Breast epithelium (tissue), 4 donors: ENCODE results near the gene ZFR2. TPM values are rescaled to one million over a fixed set of nuclear protein-coding genes. Genes with fewer than 3 reads are reported as not detected.

Experiments used
- DNase-seq, 2 donors: peaks; one replicate each; pipeline ENCODE4 v3.0.0-alpha.2; 2019; ENCODE audit warnings: low spot score in 2 of 2
- H3K27ac ChIP-seq, 2 donors: fragments of 200-600 bp; sonication (generic) in 1 of 2; one replicate each; pipeline ENCODE4 v1.5.1; 2016 to 2019; ENCODE audit warnings: mild to moderate bottlenecking in 1 of 2
- H3K27me3 ChIP-seq, 2 donors: fragments of 200-600 bp; sonication (generic) in 1 of 2; one replicate each; pipeline versions ENCODE4 v1.5.1 to v1.6.0; 2017 to 2019; ENCODE audit warnings: control low read depth in 1 of 2, mild to moderate bottlenecking in 1 of 2
- H3K36me3 ChIP-seq: fragments of 200-600 bp; one replicate; pipeline ENCODE4 v1.5.1; 2019
- H3K4me1 ChIP-seq, 2 donors: fragments of 200-600 bp; sonication (generic); one replicate each; pipeline ENCODE4 v1.5.1; 2016 to 2019; ENCODE audit warnings: control low read depth in 1 of 2
- H3K4me3 ChIP-seq, 3 donors: fragments of 200-600 bp; sonication (generic); 1 replicate in 2 of 3; 2 replicates in 1 of 3; pipeline ENCODE4 v1.5.1; 2016 to 2019; ENCODE audit warnings: mild to moderate bottlenecking in 3 of 3, moderate library complexity in 2 of 3
- H3K9me3 ChIP-seq, 2 donors: fragments of 200-600 bp; sonication (generic) in 1 of 2; one replicate each; pipeline ENCODE4 v1.5.1; 2016 to 2019; ENCODE audit warnings: control low read depth in 1 of 2
- CTCF ChIP-seq, 3 donors: fragments of 450-650 bp; IDR thresholded peaks; one replicate each; pipeline ENCODE4 v1.5.1; 2016 to 2017; ENCODE audit warnings: antibody characterized with exemption in 3 of 3, mild to moderate bottlenecking in 3 of 3, moderate library complexity in 3 of 3
- POLR2A ChIP-seq: fragments of 450-650 bp; IDR thresholded peaks from one replicate; pipeline ENCODE4 v1.6.1; 2016; ENCODE audit warnings: antibody characterized with exemption, mild to moderate bottlenecking, moderate library complexity
- POLR2AphosphoS5 ChIP-seq, 3 donors: sonication (generic); formaldehyde crosslinking; IDR thresholded peaks; one replicate each; pipeline ENCODE4 v1.6.1; 2017; ENCODE audit warnings: antibody characterized with exemption in 3 of 3
- intact Hi-C: fragments of 100-400 bp; cut with DNase I; formaldehyde crosslinking; loops from one replicate; pipeline ENCODE4 v1.15.1; 2023; ENCODE audit warnings: low total_unique reads
- total RNA-seq, 3 donors: library from RNA; depleted of rRNA; stranded (reverse); fragments of >200 nt; gene quantifications; one replicate each; pipeline ENCODE4 v1.1.0, GENCODE V29; 2016

Gene ZFR2
- total RNA-seq, 3 donors from 2014 or later, result 0.98 TPM; not detected in 2

GRCh38 chr19:3785938-3786824 is 82.7 kb downstream of the ZFR2 start, which contains the start of gene MATK:
MATK (minus strand) TSS chr19:3786381; CDS start chr19:3785135, 1,246 bp downstream.
- Histone ChIP-seq H3K27me3 (peaks cover 0 to 44% of the 10 kb centered on the region in 2 donors), H3K4me3 (peak within 1 kb of the TSS; percentile 10 to 60 (median 41)), H3K4me1 (no peaks in the 10 kb centered on the region), H3K9me3 (peaks cover 17 to 19% of the 10 kb centered on the region in 2 donors), H3K36me3 (no peaks in the 10 kb centered on the region), H3K27ac (no peak within 1 kb of the TSS)
- DNase-seq, result no peak
- intact Hi-C loops, result no loop called here
- TF ChIP-seq POLR2AphosphoS5 (IDR thresholded peaks at IDR 0.05) (no peak), CTCF (IDR thresholded peaks at IDR 0.05) (no peak), POLR2A (no peak)

GRCh38 chr19:3785451-3785937 is 83.3 kb downstream of the ZFR2 start:
- H3K27me3 ChIP-seq, result peaks cover 0 to 44% of the 10 kb centered on the region in 2 donors
- H3K4me3 ChIP-seq, result peak overlapping the region; percentile 10 to 60 (median 41)
- DNase-seq, result no peak
- H3K4me1 ChIP-seq, result no peaks in the 10 kb centered on the region
- TF ChIP-seq CTCF (IDR thresholded peaks at IDR 0.05), result no peak
- no peak overlapping the region for H3K27ac ChIP-seq
- intact Hi-C loops, result no loop called here
- H3K36me3 ChIP-seq, result no peaks in the 10 kb centered on the region
- peaks cover 24 to 26% of the 10 kb centered on the region in 2 donors for H3K9me3 ChIP-seq

GRCh38 chr19:3784607-3785450 is 84.0 kb downstream of the ZFR2 start:
- Histone ChIP-seq H3K36me3 (no peaks in the 10 kb centered on the region), H3K4me3 (peak overlapping the region in 2 of 3 donors; percentile 41 to 60), H3K9me3 (peaks cover 24 to 26% of the 10 kb centered on the region in 2 donors), H3K27ac (no peak overlapping the region), H3K4me1 (no peaks in the 10 kb centered on the region), H3K27me3 (peaks cover 0 to 44% of the 10 kb centered on the region in 2 donors)
- no peak for TF ChIP-seq CTCF (IDR thresholded peaks at IDR 0.05)
- TF ChIP-seq POLR2A, result no peak
- TF ChIP-seq POLR2AphosphoS5 (IDR thresholded peaks at IDR 0.05), result no peak
- intact Hi-C loops, result no loop called here
- no peak for DNase-seq

GRCh38 chr19:3783660-3784584 is 84.9 kb downstream of the ZFR2 start:
- peaks cover 24 to 26% of the 10 kb centered on the region in 2 donors for H3K9me3 ChIP-seq
- H3K27ac ChIP-seq, result no peak overlapping the region
- H3K27me3 ChIP-seq, result peaks cover 0 to 50% of the 10 kb centered on the region in 2 donors
- H3K4me1 ChIP-seq, result no peaks in the 10 kb centered on the region
- H3K4me3 ChIP-seq, result no peak overlapping the region
- H3K36me3 ChIP-seq, result no peaks in the 10 kb centered on the region
- TF ChIP-seq POLR2A (no peak), POLR2AphosphoS5 (IDR thresholded peaks at IDR 0.05) (no peak), CTCF (IDR thresholded peaks at IDR 0.05) (no peak)
- no peak for DNase-seq
- intact Hi-C loops, result no loop called here
